Keratinocyte (primary cell): ENCODE results near the gene PRKAB2. TPM values are rescaled to one million over a fixed set of nuclear protein-coding genes. Genes with fewer than 3 reads are reported as not detected.
A peak's percentile ranks its signal among the peaks of the same experiment; 100 is the strongest.
"Not testable (repeated sequence)": the region's sequence is repeated elsewhere in the genome, so short reads cannot be mapped to it uniquely, and the experiment has no call there.

Experiments
- DNase-seq: peaks from one replicate; pipeline ENCODE4 v3.0.0-alpha.2; 2011; ENCODE audit warnings: low read depth, missing footprints, low spot score
- FAIRE-seq: peaks from 2 replicates; lab custom pipeline; 2011; peaks lifted over from hg19 to GRCh38; lab: Jason Lieb, UNC
- H2AFZ ChIP-seq: 2 replicates; pipeline ENCODE4 v1.6.0; 2012; ENCODE audit warnings: low read length, control low read depth, inconsistent platforms; ENCODE audit not compliant: control insufficient read depth
- H3K27ac ChIP-seq: 2 replicates; pipeline ENCODE4 v1.5.1; 2011; ENCODE audit warnings: low read length; ENCODE audit not compliant: control insufficient read depth, insufficient read depth
- H3K27me3 ChIP-seq: 3 replicates; pipeline ENCODE4 v1.6.0; 2011; ENCODE audit warnings: low read length; ENCODE audit not compliant: control insufficient read depth, insufficient read depth; ENCODE audit errors: extremely low read depth
- H3K36me3 ChIP-seq, 2 experiments: 2 replicates in 1 of 2; 3 replicates in 1 of 2; pipeline ENCODE4 v1.5.1; 2011; ENCODE audit warnings: low read length in 2 of 2, mild to moderate bottlenecking in 1 of 2; ENCODE audit not compliant: control insufficient read depth in 2 of 2, insufficient read depth in 2 of 2; ENCODE audit errors: extremely low read depth in 1 of 2
- H3K4me1 ChIP-seq: 3 replicates; pipeline ENCODE4 v1.5.1; 2011; ENCODE audit warnings: low read length; ENCODE audit not compliant: control insufficient read depth, insufficient read depth; ENCODE audit errors: extremely low read depth
- H3K4me2 ChIP-seq: 3 replicates; pipeline ENCODE4 v1.6.0; 2011; ENCODE audit warnings: low read depth, low read length; ENCODE audit not compliant: control insufficient read depth, insufficient read depth; ENCODE audit errors: extremely low read depth
- H3K4me3 ChIP-seq, 3 experiments: fragments of 200-600 bp in 1 of 3; sonication (generic) in 1 of 3; 2 replicates in 2 of 3; 3 replicates in 1 of 3; pipeline ENCODE4 v1.5.1; 2011 to 2016; ENCODE audit warnings: low read length in 3 of 3, mild to moderate bottlenecking in 3 of 3, control low read depth in 2 of 3, inconsistent platforms in 1 of 3, low read depth in 1 of 3, mixed read lengths in 1 of 3, mixed run types in 1 of 3, moderate library complexity in 1 of 3; ENCODE audit not compliant: control insufficient read depth in 2 of 3, insufficient read depth in 2 of 3; ENCODE audit errors: extremely low read depth in 1 of 3
- H3K79me2 ChIP-seq: 2 replicates; pipeline ENCODE4 v1.6.0; 2012; ENCODE audit warnings: low read length; ENCODE audit not compliant: control insufficient read depth, insufficient read depth
- H3K9ac ChIP-seq: 3 replicates; pipeline ENCODE4 v1.6.0; 2011; ENCODE audit warnings: low read length; ENCODE audit not compliant: control insufficient read depth, insufficient read depth; ENCODE audit errors: extremely low read depth
- H3K9me1 ChIP-seq: 3 replicates; pipeline ENCODE4 v1.6.0; 2011; ENCODE audit warnings: low read length; ENCODE audit not compliant: control insufficient read depth, insufficient read depth; ENCODE audit errors: extremely low read depth
- H3K9me3 ChIP-seq: 2 replicates; pipeline ENCODE4 v1.5.1; 2012; ENCODE audit warnings: low read depth, low read length; ENCODE audit not compliant: control insufficient read depth
- H4K20me1 ChIP-seq: 3 replicates; pipeline ENCODE4 v1.6.0; 2011; ENCODE audit warnings: low read length; ENCODE audit not compliant: control insufficient read depth, insufficient read depth; ENCODE audit errors: extremely low read depth
- CTCF ChIP-seq, 3 experiments: IDR thresholded peaks in 1 of 3; conservative IDR thresholded peaks in 1 of 3; optimal IDR thresholded peaks in 1 of 3; 2 replicates in 2 of 3; 3 replicates in 1 of 3; pipeline versions ENCODE3 to v1.5.1; 2011; ENCODE audit warnings: low read length in 3 of 3, mild to moderate bottlenecking in 3 of 3, moderate library complexity in 2 of 3, control low read depth in 1 of 3, inconsistent platforms in 1 of 3; ENCODE audit not compliant: insufficient read depth in 2 of 3; ENCODE audit errors: extremely low read depth in 1 of 3
- EZH2 ChIP-seq: IDR thresholded peaks from one replicate; pipeline ENCODE4 v1.6.1; 2012; ENCODE audit warnings: inconsistent platforms, mild to moderate bottlenecking, low read length, moderate library complexity
- dilution Hi-C: fragments of 300-500 bp; cut with MboI; formaldehyde crosslinking; loops from one replicate; pipeline ENCODE4 v1.7.0; 2020; ENCODE audit warnings: low sequenced_read_pairs; ENCODE audit not compliant: extremely low pct_ligation_motif_present
- polyA plus RNA-seq, 5 experiments: library from polyadenylated mRNA; depleted of rRNA in 3 of 5; stranded (reverse) in 3 of 5; stranded (forward) in 1 of 5; unstranded in 1 of 5; fragments of >200 nt; gene quantifications; 1 replicate in 1 of 5; 2 replicates in 3 of 5; 3 replicates in 1 of 5; pipeline versions ENCODE4 v1.2.1 to v1.2.3, GENCODE V29; 2011 to 2012; ENCODE audit warnings: missing spikeins in 2 of 5, low read depth in 1 of 5, low replicate concordance in 1 of 5

PRKAB2 gene
- polyA plus RNA-seq, 1 donor (not counting 4 experiments of a cell fraction or from before 2014, with no cell fraction given), result 39.9 TPM

- FAIRE-seq (peak; percentile 55), DNase-seq (no peak)
- peaks cover 37% of the 10 kb centered on the region for H3K4me1 ChIP-seq
- no peak overlapping the region for H3K9ac ChIP-seq
- H4K20me1 ChIP-seq, result no peaks in the 10 kb centered on the region
- H2AFZ ChIP-seq, result no peak overlapping the region
- TF ChIP-seq CTCF (optimal IDR thresholded peaks at IDR 0.05 in 1 of 3, IDR thresholded peaks at IDR 0.05 in 1 of 3, conservative IDR thresholded peaks at IDR 0.05 in 1 of 3; ENCODE audit: extremely low read depth in 1 of 3, insufficient read depth in 2 of 3, low read length in 3 of 3) (no peak), EZH2 (no peak)
- no peaks in the 10 kb centered on the region for H3K9me3 ChIP-seq
- peak overlapping the region; percentile 54 for H3K27ac ChIP-seq
- H3K9me1 ChIP-seq, result peaks cover 2% of the 10 kb centered on the region
- H3K4me3 ChIP-seq, result no peak overlapping the region
- dilution Hi-C loops, result no loop called here
- peaks cover 19 to 48% of the 10 kb centered on the region in 2 experiments for H3K36me3 ChIP-seq
- H3K4me2 ChIP-seq, result peak overlapping the region; percentile 63
- no peaks in the 10 kb centered on the region for H3K27me3 ChIP-seq
- peaks cover 40% of the 10 kb centered on the region for H3K79me2 ChIP-seq
These were observed 10.2 kb downstream of the PRKAB2 start for GRCh38 chr1:147162093-147162492.

- H3K27ac ChIP-seq, DNase-seq, dilution Hi-C loops, H3K4me3 ChIP-seq, H3K9ac ChIP-seq, H4K20me1 ChIP-seq, H2AFZ ChIP-seq, H3K9me3 ChIP-seq, H3K4me2 ChIP-seq, H3K79me2 ChIP-seq, H3K4me1 ChIP-seq, H3K27me3 ChIP-seq, FAIRE-seq, H3K9me1 ChIP-seq: not testable (repeated sequence)
- peaks cover 21 to 47% of the 10 kb centered on the region in 2 experiments for H3K36me3 ChIP-seq
These were observed 15.2 kb downstream of the PRKAB2 start for GRCh38 chr1:147157116-147157515.

GRCh38 chr1:147156642-147157041, 15.6 kb downstream of the PRKAB2 start:
- Histone ChIP-seq H3K27me3 (no peaks in the 10 kb centered on the region), H3K27ac (no peak overlapping the region), H3K4me1 (peaks cover 3% of the 10 kb centered on the region), H3K79me2 (peaks cover 8% of the 10 kb centered on the region), H3K4me3 (no peak overlapping the region), H2AFZ (no peak overlapping the region), H3K9me1 (peaks cover 2% of the 10 kb centered on the region), H3K9ac (no peak overlapping the region), H3K36me3 (peaks cover 21 to 47% of the 10 kb centered on the region in 2 experiments), H3K9me3 (no peaks in the 10 kb centered on the region), H4K20me1 (no peaks in the 10 kb centered on the region), H3K4me2 (no peak overlapping the region)
- no peak for TF ChIP-seq CTCF (optimal IDR thresholded peaks at IDR 0.05 in 1 of 3, IDR thresholded peaks at IDR 0.05 in 1 of 3, conservative IDR thresholded peaks at IDR 0.05 in 1 of 3; ENCODE audit: extremely low read depth in 1 of 3, insufficient read depth in 2 of 3, low read length in 3 of 3)
- no peak for TF ChIP-seq EZH2
- dilution Hi-C loops, result no loop called here
- FAIRE-seq (no peak), DNase-seq (no peak)
